Activated naive CD8-positive, alpha-beta T cell treated with anti-CD3 and anti-CD28 coated beads, Interleukin-2, amount 50 U/mL, for 24 hours (primary cell): ENCODE measurements around the gene TPI1.
"Not testable (repeated sequence)": the region's sequence is repeated elsewhere in the genome, so short reads cannot be mapped to it uniquely, and the experiment has no call there.

Experiments used
- ATAC-seq: fragments of 150-1000 bp; cut with Tn5 transposase; one replicate; pipeline ENCODE4 v1.10.0; 2021
- DNase-seq: peaks from one replicate; pipeline ENCODE4 v3.0.0; 2021
- H3K27ac Mint-ChIP-seq: one replicate; pipeline ENCODE4 v1.8.0; 2021; ENCODE audit warnings: mild to moderate bottlenecking, mixed read lengths
- H3K27me3 Mint-ChIP-seq: one replicate; pipeline ENCODE4 v1.8.0; 2021; ENCODE audit warnings: mixed read lengths
- H3K36me3 Mint-ChIP-seq: one replicate; pipeline ENCODE4 v1.8.0; 2021; ENCODE audit warnings: low read depth, mixed read lengths
- H3K4me1 Mint-ChIP-seq: one replicate; pipeline ENCODE4 v1.8.0; 2021; ENCODE audit warnings: mixed read lengths
- H3K4me3 Mint-ChIP-seq: one replicate; pipeline ENCODE4 v1.8.0; 2021; ENCODE audit warnings: mild to moderate bottlenecking, moderate library complexity, mixed read lengths
- H3K9me3 Mint-ChIP-seq: one replicate; pipeline ENCODE4 v1.8.0; 2021; ENCODE audit warnings: mixed read lengths

TPI1 gene

DNA sequence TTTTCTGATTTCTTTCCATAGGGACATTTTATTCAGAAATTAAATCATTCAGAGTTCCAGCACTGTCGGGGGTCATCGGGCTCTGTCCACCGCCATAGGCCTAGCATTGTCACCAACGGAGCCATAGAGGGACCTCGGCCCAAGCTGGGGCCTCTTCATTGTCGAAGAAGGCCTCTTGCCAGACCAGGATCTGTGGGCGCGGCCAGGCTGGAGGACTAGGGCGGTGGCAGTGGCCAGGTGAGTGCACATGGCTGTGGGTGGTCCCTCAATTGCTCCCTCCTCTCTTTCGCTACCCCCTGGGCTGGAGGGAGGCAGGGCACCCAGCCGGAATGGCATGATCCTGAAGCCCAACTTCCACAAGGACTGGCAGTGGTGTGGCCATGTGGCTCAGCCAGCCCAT is 16.4 kb downstream of the TPI1 start:
- ATAC-seq (no peak), DNase-seq (no peak)
- peaks cover 9% of the 10 kb centered on the region for H3K36me3 Mint-ChIP-seq
- no peak overlapping the region for H3K4me3 Mint-ChIP-seq
- no peaks in the 10 kb centered on the region for H3K27me3 Mint-ChIP-seq
- H3K27ac Mint-ChIP-seq = no peak overlapping the region
- H3K4me1 Mint-ChIP-seq = no peaks in the 10 kb centered on the region
- no peaks in the 10 kb centered on the region for H3K9me3 Mint-ChIP-seq

DNA sequence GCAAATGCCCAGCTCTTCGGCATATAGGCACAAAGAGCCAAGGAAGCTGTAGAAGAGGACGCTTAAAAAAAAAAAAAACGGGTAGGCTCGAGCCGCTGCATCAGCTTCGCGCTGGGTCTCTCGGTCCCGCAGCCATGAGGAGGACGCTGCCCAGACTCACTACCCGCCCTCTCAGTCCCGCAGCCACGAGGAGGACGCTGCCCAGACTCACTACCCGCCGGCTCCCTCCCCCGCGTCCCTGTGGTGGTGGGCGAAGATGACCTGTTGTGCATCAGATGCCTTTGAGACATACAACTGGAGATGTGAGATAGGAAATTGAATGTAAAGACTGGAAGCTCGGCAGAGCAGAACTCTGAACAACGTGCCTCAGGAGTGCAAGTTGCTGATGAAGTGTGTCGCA is 17.2 kb downstream of the TPI1 start:
- H3K27ac Mint-ChIP-seq = no peak overlapping the region
- H3K9me3 Mint-ChIP-seq = no peaks in the 10 kb centered on the region
- ATAC-seq (no peak), DNase-seq (no peak)
- no peaks in the 10 kb centered on the region for H3K27me3 Mint-ChIP-seq
- H3K36me3 Mint-ChIP-seq = peaks cover 7% of the 10 kb centered on the region
- no peak overlapping the region for H3K4me3 Mint-ChIP-seq
- H3K4me1 Mint-ChIP-seq = peaks cover under 1% of the 10 kb centered on the region

DNA sequence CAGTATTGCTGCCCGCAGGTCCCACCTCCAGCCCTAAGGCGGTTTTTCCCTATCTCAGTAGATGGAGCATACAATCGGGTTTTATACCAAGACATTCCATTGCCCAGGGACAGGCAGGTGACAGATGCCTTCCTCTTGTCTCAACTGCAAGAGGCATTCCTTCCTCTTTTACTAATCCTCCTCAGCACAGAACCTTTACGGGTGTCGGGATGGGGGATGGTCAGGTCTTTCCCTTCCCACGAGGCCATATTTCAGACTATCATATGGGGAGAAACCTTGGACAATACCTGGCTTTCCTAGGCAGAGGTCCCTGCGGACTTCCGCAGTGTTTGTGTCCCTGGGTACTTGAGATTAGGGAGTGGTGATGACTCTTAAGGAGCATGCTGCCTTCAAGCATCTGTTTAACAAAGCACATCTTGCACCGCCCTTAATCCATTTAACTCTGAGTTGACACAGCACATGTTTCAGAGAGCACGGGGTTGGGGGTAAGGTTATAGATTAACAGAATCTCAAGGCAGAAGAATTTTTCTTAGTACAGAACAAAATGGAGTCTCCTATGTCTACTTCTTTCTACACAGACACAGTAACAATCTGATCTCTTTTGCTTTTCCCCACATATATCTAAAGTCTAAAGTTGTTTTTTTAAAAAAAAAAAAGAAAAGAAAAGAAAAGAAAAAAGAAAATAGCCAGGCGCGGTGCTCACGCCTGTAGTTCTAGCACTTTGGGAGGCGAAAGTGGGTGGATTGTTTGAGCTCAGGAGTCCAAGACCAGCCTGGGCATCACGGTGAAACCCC is 19.1 kb downstream of the TPI1 start:
- H3K36me3 Mint-ChIP-seq, H3K4me3 Mint-ChIP-seq, DNase-seq, H3K27me3 Mint-ChIP-seq, H3K9me3 Mint-ChIP-seq, ATAC-seq, H3K27ac Mint-ChIP-seq: not testable (repeated sequence)
- H3K4me1 Mint-ChIP-seq = peaks cover 13% of the 10 kb centered on the region

DNA sequence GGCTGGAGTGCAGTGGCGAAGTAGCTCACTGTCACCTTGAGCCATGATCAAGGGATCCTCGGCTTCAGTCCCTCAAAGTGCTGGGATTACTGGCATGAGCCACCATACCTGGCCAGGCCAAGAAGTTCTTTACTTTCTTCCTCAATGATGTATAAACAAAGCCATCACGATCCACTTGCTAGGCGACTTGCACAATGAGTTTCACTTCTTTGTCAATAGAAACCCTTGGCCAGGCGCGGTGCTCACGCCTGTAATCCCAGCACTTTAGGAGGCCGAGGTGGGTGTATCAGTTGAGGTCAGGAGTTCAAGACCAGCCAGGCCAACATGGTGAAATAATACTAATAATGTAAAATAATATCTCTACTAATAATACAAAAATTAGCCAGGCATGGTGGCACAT is 20.1 kb downstream of the TPI1 start:
- DNase-seq (no peak), ATAC-seq (no peak)
- H3K27ac Mint-ChIP-seq = no peak overlapping the region
- H3K27me3 Mint-ChIP-seq = no peaks in the 10 kb centered on the region
- H3K4me1 Mint-ChIP-seq = peaks cover 19% of the 10 kb centered on the region
- peaks cover 7% of the 10 kb centered on the region for H3K36me3 Mint-ChIP-seq
- no peaks in the 10 kb centered on the region for H3K9me3 Mint-ChIP-seq
- no peak overlapping the region for H3K4me3 Mint-ChIP-seq

DNA sequence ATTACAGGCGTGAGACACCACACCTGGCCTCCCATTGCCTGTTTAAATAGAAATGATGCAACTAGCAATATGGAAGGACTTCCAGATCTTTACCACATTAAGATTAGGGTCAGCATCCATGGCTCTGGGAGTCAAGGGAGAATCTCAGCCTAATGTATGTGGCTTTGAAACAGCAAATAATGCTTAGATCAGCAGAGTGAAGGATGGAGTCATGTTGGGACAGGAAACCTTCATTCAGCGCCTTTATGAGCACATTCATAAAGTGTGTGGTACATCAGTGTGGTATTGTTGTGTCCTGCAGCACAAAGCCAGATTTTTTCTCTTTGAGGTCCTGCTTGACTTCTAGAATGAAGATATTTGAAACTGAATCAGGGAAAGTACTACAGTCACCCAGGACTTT is 21.0 kb downstream of the TPI1 start:
- H3K9me3 Mint-ChIP-seq = no peaks in the 10 kb centered on the region
- H3K27ac Mint-ChIP-seq = no peak overlapping the region
- peaks cover 19% of the 10 kb centered on the region for H3K4me1 Mint-ChIP-seq
- H3K4me3 Mint-ChIP-seq = no peak overlapping the region
- no peaks in the 10 kb centered on the region for H3K27me3 Mint-ChIP-seq
- no peak for ATAC-seq
- DNase-seq = no peak
- H3K36me3 Mint-ChIP-seq = peaks cover 7% of the 10 kb centered on the region

DNA sequence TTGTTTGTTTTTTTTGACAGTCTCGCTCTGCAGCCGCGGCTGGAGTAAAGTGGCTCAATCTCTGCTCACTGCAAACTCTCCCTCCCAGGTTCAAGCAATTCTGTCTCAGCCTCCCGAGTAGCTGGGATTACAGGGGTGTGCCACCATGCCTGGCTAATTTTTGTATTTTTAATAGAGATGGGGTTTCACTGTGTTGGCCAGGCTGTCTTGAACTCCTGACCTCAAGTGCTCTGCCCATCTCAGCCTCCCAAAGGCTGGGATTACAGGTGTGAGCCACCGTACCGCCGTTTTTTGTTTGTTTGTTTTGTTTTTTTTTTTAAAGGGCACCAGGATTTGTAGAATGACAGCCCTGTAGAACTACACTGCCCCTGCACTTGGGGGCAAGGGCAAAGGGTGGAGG is 21.5 kb downstream of the TPI1 start:
- H3K4me3 Mint-ChIP-seq, ATAC-seq, DNase-seq, H3K9me3 Mint-ChIP-seq, H3K27me3 Mint-ChIP-seq, H3K36me3 Mint-ChIP-seq, H3K27ac Mint-ChIP-seq: not testable (repeated sequence)
- peaks cover 19% of the 10 kb centered on the region for H3K4me1 Mint-ChIP-seq

DNA sequence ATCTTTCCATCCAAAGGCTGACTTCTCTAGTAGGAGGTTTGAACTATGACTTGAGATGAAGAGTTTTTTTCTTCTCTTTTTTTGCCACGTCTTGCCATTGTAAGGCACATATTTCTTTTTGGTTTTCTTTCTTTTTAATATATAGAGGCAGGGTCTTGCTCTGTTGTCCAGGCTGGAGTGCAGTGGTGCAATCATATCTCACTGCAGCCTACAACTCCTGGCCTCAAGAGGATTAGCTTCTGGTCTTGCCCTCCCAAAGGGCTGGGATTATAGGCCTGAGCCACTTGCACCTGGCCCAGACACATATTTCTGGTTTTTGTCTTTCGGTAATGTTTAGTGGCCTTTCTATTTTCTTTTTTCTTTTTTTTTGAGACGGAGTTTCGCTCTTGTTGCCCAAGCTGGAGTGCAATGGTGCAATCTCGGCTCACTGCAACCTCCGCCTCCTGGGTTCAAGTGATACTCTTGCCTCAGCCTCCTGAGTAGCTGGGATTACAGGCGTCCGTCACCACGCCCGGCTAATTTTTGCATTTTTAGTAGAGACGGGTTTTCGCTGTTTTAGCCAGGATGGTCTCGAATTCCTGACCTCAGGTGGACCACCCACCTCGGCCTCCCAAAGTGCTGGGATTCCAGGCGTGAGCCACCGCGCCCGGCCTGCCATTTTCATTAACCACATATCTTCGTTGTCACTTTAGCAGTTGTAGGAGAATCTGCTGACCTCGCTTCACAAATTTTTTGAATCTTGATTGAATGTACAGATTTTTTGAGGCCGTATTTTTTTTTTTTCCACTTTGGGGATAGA is 22.6 kb downstream of the TPI1 start:
- not testable (repeated sequence) for H3K27me3 Mint-ChIP-seq, DNase-seq, H3K9me3 Mint-ChIP-seq, ATAC-seq, H3K36me3 Mint-ChIP-seq
- Mint-ChIP-seq H3K4me1 (peaks cover 19% of the 10 kb centered on the region), H3K4me3 (peak overlapping the region; percentile 82), H3K27ac (peak overlapping the region; percentile 95)

DNA sequence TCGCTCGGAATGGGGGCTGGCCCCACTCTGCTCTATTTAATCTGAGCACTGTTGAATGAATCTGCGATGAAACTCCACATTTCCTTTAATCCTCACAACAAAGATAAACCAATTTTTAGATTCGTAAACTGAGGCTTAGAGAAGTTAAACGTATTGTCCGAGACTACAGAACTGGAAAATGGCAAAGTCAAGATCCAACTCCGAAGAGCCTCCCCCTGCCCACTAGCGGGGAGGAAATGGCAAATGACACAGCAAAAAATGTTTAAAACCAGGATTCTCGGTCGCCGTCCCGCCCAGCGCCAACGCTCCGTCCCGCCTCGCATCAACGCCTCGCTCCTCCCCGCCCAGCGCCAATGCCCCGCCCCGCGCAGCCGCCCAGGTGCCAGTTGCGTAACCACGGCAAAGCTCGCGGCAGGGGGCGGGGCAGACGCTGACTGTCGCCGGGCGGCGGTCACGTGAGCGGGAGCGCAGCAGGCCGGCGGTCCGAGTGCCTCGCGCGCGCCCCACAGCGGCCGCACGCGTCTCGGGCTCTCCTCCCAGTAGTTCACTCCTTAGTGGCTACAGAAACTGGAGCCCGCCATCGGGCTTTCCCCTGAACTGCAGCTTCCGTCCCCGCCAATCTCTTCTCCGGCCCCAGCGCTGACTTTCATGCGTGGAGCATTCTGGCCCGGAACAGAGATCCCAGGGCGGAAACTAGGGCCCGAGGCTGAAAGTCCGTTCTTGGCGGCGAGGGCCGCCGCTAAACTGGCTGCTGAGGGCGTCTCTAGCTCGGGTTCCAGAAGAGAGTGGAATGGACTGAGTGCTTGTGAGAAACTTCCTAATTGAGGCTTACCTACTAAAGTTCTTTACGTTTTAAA is 23.7 kb downstream of the TPI1 start:
- DNase-seq = peak; percentile 100
- peaks cover 19% of the 10 kb centered on the region for H3K4me1 Mint-ChIP-seq
- no peaks in the 10 kb centered on the region for H3K36me3 Mint-ChIP-seq
- peak overlapping the region; percentile 82 for H3K4me3 Mint-ChIP-seq
- peak; percentile 98 for ATAC-seq
- peak overlapping the region; percentile 95 for H3K27ac Mint-ChIP-seq
- no peaks in the 10 kb centered on the region for H3K9me3 Mint-ChIP-seq
- no peaks in the 10 kb centered on the region for H3K27me3 Mint-ChIP-seq

DNA sequence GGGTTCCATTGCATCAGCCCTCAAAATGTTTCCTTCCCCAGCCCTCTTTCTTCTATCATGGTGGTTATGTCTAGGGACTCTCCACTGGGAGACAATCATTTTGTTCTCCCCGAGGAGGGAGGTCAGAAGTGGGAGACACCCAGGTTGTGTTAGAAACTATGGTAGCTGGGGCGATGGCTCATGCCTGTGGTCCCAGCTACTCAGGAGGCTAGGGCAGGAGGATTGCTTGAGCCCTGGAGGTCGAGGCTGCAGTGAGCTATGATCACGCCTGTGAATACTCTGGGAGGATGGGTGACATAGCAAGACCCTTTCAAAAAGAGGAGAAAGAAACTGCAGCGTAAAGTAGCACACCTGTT is 24.3 kb downstream of the TPI1 start:
- H3K27me3 Mint-ChIP-seq = no peaks in the 10 kb centered on the region

DNA sequence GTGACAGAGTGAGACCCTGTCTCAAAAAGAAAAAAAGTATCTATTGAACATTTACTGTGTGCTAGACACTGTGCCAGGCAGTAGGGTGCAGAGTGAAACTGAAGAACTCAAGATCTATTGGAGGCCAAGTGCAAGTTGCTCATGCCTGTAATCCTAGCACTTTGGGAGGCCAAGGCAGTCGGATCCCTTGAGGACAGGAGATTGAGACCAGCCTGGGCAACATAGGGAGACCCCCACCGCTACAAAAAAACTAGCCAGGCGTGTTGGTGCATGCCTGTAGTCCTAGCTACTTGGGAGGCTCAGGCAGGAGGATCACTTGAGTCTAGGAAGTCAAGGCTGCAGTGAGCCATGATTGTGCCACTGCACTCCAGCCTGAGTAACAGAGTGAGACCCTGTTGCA is 25.4 kb downstream of the TPI1 start:
- Mint-ChIP-seq H3K4me3 (peak overlapping the region; percentile 82), H3K4me1 (peaks cover 19% of the 10 kb centered on the region)
- DNase-seq, H3K27ac Mint-ChIP-seq, H3K36me3 Mint-ChIP-seq, H3K9me3 Mint-ChIP-seq, H3K27me3 Mint-ChIP-seq, ATAC-seq: not testable (repeated sequence)

More for the DNA sequence above, 24.3 kb downstream of the TPI1 start:
- DNase-seq (peak; percentile 32), ATAC-seq (peak; percentile 15)
- H3K27ac Mint-ChIP-seq = peak overlapping the region; percentile 89
- peaks cover 19% of the 10 kb centered on the region for H3K4me1 Mint-ChIP-seq
- no peaks in the 10 kb centered on the region for H3K36me3 Mint-ChIP-seq
- no peaks in the 10 kb centered on the region for H3K9me3 Mint-ChIP-seq
- peak overlapping the region; percentile 82 for H3K4me3 Mint-ChIP-seq

DNA sequence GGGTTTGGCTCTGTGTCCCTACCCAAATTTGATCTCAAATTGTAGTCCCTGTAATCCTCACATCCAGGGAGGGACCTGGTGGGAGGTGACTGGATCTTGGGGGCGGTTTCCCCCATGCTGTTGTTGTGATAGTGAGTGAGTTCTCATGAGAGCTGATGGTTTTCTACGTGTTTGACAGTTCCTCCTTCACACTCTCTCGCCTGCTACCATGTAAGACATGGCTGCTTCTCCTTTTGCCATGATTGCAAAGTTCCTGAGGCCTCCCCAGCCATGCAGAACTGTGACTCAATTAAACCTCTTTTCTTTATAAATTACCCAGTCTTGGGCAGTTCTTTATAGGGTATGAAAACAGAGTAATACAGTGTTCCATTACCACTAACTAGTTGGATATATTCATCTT is 27.0 kb downstream of the TPI1 start:
- H3K27me3 Mint-ChIP-seq = no peaks in the 10 kb centered on the region
- no peak for ATAC-seq

DNA sequence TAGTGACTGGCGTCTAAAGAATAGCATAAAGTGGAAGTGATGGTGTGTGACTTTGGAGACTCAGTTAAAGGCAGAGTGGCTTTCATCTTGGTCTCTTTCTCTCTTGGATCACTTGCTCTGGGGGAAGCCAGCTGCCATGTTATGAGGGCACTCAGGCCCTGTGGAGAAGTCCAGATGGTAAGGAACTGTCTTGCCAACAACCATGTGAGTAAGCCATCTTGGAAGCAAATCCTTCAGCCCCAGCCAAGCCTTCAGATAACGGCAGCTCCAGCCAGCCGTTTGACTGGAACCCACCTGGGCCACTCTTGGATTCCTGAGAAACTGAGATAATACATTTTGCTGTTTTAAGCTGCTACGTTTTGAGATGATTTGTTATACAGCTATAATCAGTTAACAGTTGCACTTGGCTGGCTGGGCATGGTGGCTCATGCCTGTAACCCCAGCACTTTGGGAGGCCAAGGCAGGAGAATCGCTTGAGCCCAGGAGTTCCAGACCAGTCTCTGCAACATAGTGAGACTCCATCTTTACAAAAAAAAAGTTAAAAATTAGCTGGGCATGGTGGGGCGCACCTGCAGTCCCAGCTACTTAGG is 29.6 kb downstream of the TPI1 start:
- Mint-ChIP-seq H3K9me3 (no peaks in the 10 kb centered on the region), H3K27me3 (no peaks in the 10 kb centered on the region), H3K36me3 (no peaks in the 10 kb centered on the region), H3K4me1 (peaks cover 12% of the 10 kb centered on the region), H3K4me3 (no peak overlapping the region), H3K27ac (no peak overlapping the region)
- DNase-seq (no peak), ATAC-seq (no peak)

More for the DNA sequence above, 27.0 kb downstream of the TPI1 start:
- Mint-ChIP-seq H3K9me3 (no peaks in the 10 kb centered on the region), H3K36me3 (no peaks in the 10 kb centered on the region), H3K27ac (no peak overlapping the region), H3K4me3 (no peak overlapping the region), H3K4me1 (peaks cover 19% of the 10 kb centered on the region)
- no peak for DNase-seq

DNA sequence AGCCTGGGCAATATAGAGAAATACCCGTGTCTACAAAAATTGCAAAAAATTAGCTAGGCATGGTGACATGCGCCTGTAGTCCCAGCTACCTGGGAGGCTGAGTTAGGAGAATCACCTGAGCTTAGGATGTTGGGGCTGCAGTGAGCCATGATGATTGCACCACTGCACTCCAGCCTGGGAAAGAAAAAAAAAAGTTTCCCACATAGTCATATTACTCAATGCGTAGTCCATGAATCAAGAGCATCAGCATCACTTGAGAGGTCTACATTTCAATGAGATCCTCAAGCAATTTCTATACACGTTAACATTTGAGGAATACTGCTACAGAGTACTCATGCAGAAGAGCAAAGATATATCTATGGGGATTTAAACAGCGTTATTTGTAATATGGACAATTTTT is 32.1 kb downstream of the TPI1 start:
- no peaks in the 10 kb centered on the region for H3K27me3 Mint-ChIP-seq
- H3K4me1 Mint-ChIP-seq = peaks cover 12% of the 10 kb centered on the region
- no peak for DNase-seq
- H3K27ac Mint-ChIP-seq = no peak overlapping the region
- H3K36me3 Mint-ChIP-seq = no peaks in the 10 kb centered on the region
- H3K4me3 Mint-ChIP-seq = no peak overlapping the region
- no peaks in the 10 kb centered on the region for H3K9me3 Mint-ChIP-seq
- no peak for ATAC-seq

DNA sequence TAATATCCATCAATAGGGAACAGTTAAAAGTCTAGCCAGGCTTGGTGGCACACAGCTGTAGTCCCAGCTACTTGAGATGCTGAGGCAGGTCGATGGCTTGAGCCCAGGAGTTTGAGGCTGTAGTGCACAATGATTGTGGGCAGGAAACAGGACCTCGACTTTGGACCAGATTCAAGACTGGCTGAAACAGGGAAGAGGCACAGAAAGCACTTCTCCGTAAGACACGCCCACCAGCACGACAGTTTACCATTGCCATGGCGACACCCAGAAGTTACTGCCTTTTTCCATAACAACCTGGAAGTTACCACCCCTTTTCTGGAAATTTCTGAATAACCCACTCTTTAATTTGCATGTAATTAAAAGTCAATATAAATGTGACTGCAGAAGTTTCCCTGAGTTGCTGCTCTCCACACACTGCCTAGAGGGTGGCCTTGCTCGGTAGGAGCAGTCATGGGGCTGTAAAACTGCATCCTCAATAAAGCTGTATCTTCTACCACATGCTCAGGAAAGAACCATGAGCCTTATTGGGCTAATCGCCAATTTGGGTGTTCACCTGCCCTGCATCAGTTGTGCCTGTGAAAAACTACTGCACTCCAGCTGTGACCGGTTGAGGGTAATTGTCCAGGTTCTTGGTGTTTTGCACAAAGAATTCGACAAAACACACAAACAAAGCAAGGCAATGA is 32.6 kb downstream of the TPI1 start:
- no peak for ATAC-seq
- H3K4me1 Mint-ChIP-seq = peaks cover 12% of the 10 kb centered on the region
- no peaks in the 10 kb centered on the region for H3K27me3 Mint-ChIP-seq
- H3K4me3 Mint-ChIP-seq = no peak overlapping the region
- H3K9me3 Mint-ChIP-seq = no peaks in the 10 kb centered on the region
- no peaks in the 10 kb centered on the region for H3K36me3 Mint-ChIP-seq
- peak; percentile 33 for DNase-seq
- H3K27ac Mint-ChIP-seq = no peak overlapping the region
